SK-N-DZ (cell line): ENCODE results near the gene TMEM245.

Experiments used
- DNase-seq: peaks from one replicate; pipeline ENCODE4 v3.0.0-alpha.2; 2015; ENCODE audit warnings: low spot score

The TMEM245 gene

GRCh38 chr9:109101810-109102209 lies 17.9 kb downstream of the TMEM245 start:
- DNase-seq, result no peak

DNA sequence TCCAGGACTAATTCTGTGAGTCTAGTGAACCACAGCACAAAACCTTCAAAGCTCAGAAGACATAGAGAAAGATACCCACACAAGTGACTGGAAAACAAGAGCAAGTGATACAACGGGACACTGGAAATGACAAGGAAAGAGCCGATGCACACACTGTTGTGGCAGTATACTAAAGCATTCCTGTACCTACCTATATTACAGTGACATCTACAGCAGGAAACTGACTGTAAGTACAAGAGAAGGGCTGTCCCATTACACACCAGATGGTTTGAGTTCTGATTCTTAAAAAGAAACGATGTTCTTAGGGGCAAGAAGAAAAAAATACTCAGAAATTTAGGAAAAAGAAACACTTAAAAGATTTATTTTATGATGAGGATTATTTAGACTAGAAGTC lies 18.5 kb downstream of the TMEM245 start:
- no peak for DNase-seq

GRCh38 chr9:109100543-109101201 lies 19.1 kb downstream of the TMEM245 start:
- no peak for DNase-seq

- DNase-seq, result no peak
These were observed 20.8 kb downstream of the TMEM245 start for GRCh38 chr9:109098960-109099308.

GRCh38 chr9:109098171-109098959 lies 21.4 kb downstream of the TMEM245 start:
- DNase-seq, result no peak

GRCh38 chr9:109097146-109097545 lies 22.6 kb downstream of the TMEM245 start:
- DNase-seq, result no peak

- no peak for DNase-seq
These were observed 24.4 kb downstream of the TMEM245 start for GRCh38 chr9:109095321-109095720.

- DNase-seq, result no peak
These were observed 25.5 kb downstream of the TMEM245 start for GRCh38 chr9:109094268-109094667.

DNA sequence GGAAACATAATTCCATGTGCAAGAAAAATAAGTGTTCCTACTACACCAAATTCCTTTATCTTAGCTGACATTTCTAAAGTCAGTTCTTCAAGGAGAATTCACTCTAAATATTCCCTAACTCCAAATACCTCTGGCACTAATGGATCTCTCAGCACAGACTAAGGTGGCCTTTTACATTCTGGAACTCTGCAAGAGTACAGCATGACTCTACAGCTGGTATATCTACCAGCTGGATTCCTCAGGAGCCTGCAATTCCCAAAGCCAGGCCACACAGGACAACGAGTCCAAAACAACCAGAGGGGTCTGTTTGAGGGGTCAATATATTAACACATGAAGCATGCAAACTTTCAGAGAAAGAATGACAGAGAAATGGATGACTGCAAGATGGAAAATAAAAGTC lies 27.2 kb downstream of the TMEM245 start:
- no peak for DNase-seq

DNA sequence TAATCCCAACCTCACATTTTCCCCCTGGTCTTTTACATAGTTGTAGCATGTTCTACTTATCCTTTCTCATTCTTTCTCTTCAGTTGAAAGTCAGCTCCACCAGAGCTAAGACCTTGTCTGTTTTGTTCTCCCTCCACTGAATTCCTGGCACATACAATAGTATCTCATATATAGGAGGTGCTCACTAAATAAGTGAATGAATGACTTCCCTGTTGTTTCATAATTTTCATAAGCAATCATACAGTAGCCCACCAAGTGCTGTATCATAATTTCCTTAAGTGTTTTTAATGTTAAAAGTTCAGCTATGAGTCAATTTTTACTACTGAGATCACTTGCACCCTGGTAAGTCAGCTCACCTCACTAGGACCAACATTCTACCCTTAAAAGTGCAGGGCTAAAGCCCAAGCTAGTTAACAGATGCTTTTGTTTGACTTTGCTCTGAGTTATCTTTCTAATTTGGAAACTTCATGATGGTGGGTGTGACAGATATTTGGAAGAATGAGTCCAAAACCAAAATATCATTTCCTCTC lies 27.6 kb downstream of the TMEM245 start:
- DNase-seq, result no peak

DNA sequence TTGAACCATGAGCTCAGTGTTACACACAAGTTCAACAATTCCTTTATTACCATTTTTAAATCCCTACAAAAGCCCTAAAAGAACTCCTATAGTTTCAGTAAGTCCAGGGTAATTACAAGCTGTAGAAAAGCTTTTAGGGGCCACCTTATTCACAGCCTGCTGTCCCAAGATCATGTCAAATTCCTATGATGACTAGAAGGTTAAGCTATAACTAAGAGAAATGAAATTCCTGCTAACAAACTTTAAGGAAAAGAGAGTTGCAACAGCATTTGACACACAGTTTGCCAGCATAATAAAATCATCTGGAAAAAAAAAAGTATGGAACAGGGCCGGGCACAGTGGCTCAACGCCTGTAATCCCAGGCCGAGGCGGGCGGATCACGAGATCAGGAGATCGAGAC lies 31.5 kb downstream of the TMEM245 start:
- no peak for DNase-seq

- DNase-seq, result no peak
These were observed 32.0 kb downstream of the TMEM245 start for GRCh38 chr9:109087795-109088194.

- no peak for DNase-seq
These were observed 33.5 kb downstream of the TMEM245 start for GRCh38 chr9:109086221-109086620.

- DNase-seq, result no peak
These were observed 34.2 kb downstream of the TMEM245 start for GRCh38 chr9:109085510-109085909.

GRCh38 chr9:109083813-109084405 lies 35.8 kb downstream of the TMEM245 start:
- DNase-seq, result no peak

GRCh38 chr9:109083141-109083540 lies 36.6 kb downstream of the TMEM245 start:
- DNase-seq, result no peak

DNA sequence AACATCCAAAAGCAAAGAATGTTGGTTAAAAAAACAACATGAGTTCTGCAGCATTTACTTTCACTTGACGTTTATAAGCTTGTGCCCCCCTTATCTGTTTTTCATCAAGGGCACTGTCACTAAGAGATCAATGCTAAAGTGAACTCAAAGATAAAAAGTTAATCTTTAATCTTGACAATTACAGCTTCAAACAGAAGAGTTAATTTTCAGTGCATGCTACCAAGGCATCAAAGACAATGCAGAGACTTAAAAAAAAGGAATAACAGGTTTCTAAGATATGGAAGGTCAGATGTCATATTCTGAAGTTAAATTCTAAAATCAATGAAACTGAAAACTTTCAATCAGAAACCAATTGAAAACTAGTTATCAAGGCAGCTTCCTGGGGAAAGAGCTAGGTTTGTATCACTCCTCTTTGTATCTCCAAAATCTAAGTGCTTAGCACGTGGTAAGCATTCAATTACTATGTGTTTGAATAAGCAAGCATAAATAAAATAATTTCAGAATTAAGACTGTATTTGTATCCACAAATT lies 37.6 kb downstream of the TMEM245 start:
- DNase-seq, result no peak

DNA sequence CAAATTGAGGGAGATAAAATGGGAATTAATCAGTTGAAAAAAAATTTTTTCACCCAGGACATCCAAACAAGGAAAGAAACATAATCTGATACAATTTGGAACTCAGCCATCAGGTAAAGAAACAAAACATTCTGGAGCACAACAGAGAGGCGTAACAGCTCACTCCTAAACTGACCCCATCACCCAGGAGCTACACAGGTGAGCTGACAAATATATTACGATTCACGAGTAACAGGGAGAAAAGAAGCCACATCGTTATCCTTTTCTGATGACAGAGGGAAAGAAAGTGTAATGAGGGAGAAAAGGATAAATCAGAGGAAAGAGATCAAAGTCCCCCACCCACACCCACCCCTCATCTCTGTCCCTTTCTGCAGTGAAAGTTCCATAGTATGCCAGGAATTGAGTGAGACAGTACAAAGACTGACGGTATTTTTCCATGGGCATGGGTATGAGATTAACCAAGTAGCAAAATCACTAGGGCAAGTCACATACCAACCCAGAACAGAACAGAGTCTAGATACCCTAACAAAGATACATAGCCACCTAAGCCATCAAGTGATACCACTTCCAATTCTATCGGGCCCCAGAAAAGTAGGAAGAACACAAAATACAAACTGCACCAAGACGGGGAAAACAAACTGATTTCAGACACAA lies 45.4 kb downstream of the TMEM245 start:
- DNase-seq, result no peak

GRCh38 chr9:109072821-109073435 lies 46.8 kb downstream of the TMEM245 start:
- DNase-seq, result no peak

DNA sequence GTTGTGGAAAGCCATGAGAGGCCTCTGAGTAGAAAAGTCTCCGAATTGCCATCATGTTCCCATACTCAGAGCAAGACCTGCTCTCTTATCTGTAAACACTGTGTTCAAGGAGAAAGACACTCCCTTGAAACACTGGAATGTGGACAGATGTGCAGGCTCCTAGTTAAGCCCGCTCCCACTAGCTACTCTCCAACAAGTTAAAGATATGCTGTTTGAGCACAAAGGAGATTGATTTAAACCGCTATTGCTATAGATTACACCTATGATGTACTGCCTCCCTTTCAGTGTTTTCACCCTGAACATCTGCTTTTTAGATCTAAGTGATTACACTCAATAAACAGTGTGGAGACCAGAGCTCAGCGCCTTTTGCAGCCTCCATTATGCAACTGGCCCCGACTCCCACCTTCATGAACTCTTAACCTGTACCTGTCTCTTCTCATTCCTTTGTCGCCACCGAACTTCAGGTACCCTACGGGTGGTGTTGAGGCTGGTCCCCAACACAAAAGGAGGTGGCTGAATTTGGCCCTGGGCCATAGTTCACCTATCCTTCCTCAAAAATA lies 47.5 kb downstream of the TMEM245 start:
- peak; percentile 1 for DNase-seq

GRCh38 chr9:109068764-109069163 lies 51.0 kb downstream of the TMEM245 start:
- DNase-seq, result no peak
